HG03196 (cell line): ENCODE data around the gene CEP128.

Experiments used
- ATAC-seq: cut with Tn5 transposase; IDR thresholded peaks from one replicate; pipeline ENCODE4 v1.9.1; 2021; ENCODE audit not compliant: unreplicated experiment

The CEP128 gene

DNA sequence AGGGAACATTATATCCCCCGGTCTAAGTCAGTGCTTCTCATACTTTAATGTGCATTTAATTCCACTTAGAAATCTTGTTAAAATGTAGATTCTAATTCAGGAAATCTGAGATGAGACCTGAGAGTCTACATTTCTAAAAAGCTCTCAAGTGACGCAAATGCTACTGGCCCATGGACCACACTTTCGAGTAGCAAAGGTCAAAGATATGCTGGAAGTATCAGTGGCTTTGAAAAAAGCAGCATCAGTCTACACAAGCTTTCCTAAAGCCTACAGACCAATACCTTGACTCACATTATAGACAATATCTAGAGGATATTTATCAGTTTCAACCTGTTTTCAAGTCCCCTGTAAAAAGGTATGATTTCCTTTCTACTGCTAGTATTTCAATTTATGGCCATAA is 248.6 kb downstream of the CEP128 start:
- no peak for ATAC-seq

GRCh38 chr14:80681651-80682050 is 259.9 kb downstream of the CEP128 start:
- ATAC-seq, result no peak

- ATAC-seq, result no peak
These were observed 262.3 kb downstream of the CEP128 start for GRCh38 chr14:80679273-80679672.

- ATAC-seq, result no peak
These were observed 263.1 kb downstream of the CEP128 start for GRCh38 chr14:80678436-80678835.

- no peak for ATAC-seq
These were observed 272.1 kb downstream of the CEP128 start for GRCh38 chr14:80669426-80669825.

GRCh38 chr14:80664576-80664975 is 277.0 kb downstream of the CEP128 start:
- ATAC-seq, result no peak

DNA sequence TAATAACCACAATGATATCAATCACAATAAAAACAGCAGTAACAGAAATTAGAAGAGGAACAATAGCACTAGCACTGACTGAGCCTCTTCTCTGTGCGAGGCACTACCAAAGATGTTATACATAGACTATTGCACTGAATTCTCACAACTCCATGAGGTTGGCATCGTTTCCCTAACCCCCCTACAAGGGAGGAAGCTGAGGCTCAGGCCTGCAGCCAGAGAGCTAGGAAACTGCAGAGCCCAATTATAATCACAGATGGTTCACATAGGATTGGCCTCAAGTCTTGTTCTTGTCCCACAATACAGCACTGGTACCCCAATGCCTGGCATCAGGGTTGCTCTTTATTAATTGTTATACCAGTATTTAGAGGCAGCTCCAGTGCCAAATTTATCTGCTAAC is 278.0 kb downstream of the CEP128 start:
- no peak for ATAC-seq

GRCh38 chr14:80659783-80660182 is 281.8 kb downstream of the CEP128 start:
- no peak for ATAC-seq

DNA sequence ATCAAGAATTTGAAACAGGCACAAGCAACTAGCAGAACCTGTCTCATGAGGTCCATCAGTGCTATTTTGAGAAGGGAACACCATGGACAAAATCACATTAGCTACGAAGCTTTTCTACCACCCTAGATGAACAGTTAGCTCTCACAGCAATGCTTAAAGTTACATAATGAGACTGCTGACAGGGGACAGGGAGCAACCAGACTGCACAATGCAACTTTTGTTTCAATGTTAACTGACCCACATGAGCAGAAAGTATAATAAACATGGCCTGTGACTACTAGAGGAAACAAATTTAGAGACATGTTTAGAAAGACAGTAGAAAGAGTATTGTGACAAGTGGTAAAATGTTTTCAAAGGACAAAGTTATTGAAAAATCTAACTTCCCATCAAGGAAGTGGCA is 282.8 kb downstream of the CEP128 start:
- ATAC-seq, result no peak

DNA sequence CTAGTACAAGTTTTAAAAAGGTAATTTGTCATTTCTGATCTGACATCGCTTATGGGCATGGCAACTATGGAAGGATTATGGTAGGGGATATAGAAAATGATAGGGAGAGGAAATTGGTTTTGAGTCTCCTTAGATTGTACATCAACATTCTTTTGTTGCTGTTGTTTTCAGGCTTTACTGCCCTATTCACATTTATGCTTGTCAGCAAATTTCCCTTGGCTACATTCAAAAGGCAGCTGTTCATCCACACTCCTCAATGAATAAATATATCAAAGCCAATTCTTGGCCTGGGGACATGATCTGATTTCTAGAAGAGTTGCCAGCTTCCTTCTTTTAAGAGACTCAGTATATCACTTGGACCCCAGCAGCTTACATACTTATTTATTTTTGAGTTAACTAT is 283.4 kb downstream of the CEP128 start:
- no peak for ATAC-seq

GRCh38 chr14:80653956-80654355 is 287.6 kb downstream of the CEP128 start:
- no peak for ATAC-seq

GRCh38 chr14:80645667-80646413 is 295.7 kb downstream of the CEP128 start:
- no peak for ATAC-seq

DNA sequence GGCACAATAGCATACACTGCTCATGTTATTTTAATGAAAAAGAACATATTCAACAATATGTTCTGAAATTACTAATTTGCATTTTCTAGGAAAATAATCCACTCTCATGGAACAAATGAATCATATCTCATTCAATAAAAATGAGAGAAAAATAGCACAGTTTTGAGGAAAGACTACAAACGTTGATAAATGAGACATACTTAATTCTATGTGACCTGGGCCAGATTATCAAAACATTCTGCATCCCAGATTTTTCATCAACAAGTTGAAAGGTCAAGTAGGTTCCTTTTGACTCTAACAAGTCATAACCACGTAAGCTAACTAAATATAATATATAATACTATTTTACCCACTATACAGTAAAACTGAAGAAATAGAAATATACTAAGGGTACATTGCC is 296.7 kb downstream of the CEP128 start:
- ATAC-seq, result no peak

DNA sequence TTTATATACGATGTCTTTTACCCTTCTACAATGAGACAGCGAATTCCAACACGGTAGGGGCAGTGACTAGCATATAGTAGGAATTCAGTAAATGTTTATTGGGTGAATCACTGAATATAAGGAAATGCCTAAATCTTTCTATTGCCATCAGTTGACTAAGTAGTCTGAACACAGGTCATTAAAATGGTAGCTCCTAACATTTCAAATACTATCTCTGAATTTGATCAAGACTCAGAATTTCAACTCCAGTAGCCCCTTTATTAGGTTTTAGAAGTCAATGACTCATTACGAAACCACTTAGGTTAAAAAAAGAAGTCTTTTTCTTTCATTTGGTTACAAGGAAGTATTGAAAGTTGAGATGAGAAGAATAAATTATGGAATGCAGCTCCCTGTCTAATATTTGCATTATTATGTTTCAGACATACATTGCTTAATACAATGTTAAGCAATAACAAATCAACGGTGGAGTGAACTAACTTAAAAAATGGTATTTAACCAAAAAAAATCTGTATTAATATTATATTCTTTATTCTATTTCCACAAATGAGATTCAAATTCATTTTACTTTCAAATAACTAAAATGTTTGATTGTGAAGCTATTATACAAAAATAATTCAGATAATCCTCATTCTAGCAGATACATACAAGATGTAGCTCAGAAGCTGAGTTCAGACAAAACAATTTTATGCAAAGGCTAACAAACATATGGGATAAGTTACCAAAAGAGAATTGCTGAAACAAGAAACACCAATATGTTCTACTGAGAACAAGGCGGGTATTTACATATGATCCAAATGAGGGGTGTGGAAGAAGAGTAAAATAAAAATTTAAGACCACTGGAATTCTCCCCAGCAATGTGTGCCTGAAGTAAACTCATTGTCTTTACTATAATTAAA is 302.7 kb downstream of the CEP128 start:
- ATAC-seq, result no peak

DNA sequence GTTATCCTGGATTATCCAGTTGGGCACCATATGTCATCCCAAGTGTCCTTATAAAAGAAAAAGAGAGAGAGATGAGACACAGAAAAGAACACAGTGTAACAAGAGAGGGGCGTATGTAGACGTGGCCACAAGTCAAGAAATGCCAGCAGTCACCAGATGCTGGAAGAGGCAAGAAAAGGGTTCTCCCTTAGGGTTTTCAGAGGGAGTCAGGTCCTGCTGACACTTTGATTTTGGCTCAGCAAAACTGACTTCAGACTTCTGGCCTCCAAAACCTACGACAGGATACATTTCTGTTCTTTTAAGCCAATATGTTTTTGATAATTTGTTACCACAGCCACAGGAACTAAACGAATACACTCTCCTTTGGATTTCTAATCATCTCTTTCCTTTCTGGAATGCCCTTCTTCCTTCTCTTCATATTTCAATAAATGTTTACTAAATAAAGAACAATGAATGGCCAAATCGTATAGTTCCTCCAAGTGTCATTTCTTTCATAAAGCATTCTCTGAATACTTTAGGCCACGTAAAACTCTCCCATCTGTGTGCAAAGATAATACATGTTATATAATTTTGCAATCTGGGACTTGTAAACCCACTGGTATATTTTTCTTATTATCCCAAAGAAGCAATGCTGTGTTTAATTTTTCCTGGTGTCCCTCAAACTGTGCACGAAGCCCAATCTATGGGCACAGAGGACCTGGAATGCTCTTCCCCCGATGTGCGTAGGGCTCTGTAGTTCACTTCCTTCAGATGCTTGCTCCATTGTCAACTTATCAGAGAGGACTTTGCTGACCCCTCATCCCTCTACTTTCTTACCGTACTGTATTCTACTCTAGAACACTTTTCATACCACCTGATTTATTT is 303.6 kb downstream of the CEP128 start:
- ATAC-seq, result no peak

- ATAC-seq, result no peak
These were observed 305.5 kb downstream of the CEP128 start for GRCh38 chr14:80636071-80636470.

- ATAC-seq, result no peak
These were observed 307.3 kb downstream of the CEP128 start for GRCh38 chr14:80634106-80634758.

GRCh38 chr14:80629606-80630005 is 311.9 kb downstream of the CEP128 start:
- ATAC-seq, result no peak

DNA sequence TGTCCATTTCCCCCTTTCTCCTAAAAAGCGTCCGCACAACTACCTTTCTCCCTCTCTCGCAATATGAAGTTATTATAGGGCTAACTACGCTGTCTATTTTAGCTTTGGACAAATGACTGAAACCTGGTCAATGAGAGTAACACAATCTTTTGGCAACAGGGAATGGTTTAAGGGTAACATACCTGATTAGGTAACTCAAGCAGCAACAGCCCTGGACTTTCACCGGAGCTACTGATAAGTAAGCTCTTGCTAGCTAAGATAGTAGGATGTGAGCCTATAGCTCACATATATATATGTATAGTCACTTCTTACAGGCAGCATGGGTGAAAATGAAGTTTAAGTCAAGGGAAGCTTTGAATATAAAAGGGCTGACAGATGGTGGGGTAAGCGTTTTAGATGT is 313.0 kb downstream of the CEP128 start:
- no peak for ATAC-seq

- ATAC-seq, result no peak
These were observed 313.8 kb downstream of the CEP128 start for GRCh38 chr14:80627745-80628144.

- ATAC-seq, result no peak
These were observed 317.0 kb downstream of the CEP128 start for GRCh38 chr14:80624581-80624980.
